Ishikawa (cell line): Measurements from ENCODE around the gene TXK.

Experiments
- CEBPB ChIP-seq: IDR thresholded peaks from 2 replicates; pipeline ENCODE4 v1.6.1; 2012
- CREB1 ChIP-seq: IDR thresholded peaks from 2 replicates; pipeline ENCODE4 v1.6.1; 2012; ENCODE audit warnings: low read depth
- EGR1 ChIP-seq: IDR thresholded peaks from 2 replicates; pipeline ENCODE4 v1.6.1; 2012
- EP300 ChIP-seq: IDR thresholded peaks from 2 replicates; pipeline ENCODE4 v1.6.1; 2012; ENCODE audit warnings: borderline replicate concordance
- FOXM1 ChIP-seq: IDR thresholded peaks from 2 replicates; pipeline ENCODE4 v1.6.1; 2012; ENCODE audit warnings: low read depth, borderline replicate concordance
- NFIC ChIP-seq: IDR thresholded peaks from 2 replicates; pipeline ENCODE4 v1.6.1; 2012
- RAD21 ChIP-seq: IDR thresholded peaks from 2 replicates; pipeline ENCODE4 v1.6.1; 2012; ENCODE audit warnings: low read depth
- TAF1 ChIP-seq: IDR thresholded peaks from 2 replicates; pipeline ENCODE4 v1.6.1; 2012; ENCODE audit warnings: low read depth, mild to moderate bottlenecking
- TCF12 ChIP-seq: IDR thresholded peaks from 2 replicates; pipeline ENCODE4 v1.6.1; 2012; ENCODE audit warnings: low read depth
- TEAD4 ChIP-seq: IDR thresholded peaks from 2 replicates; pipeline ENCODE4 v1.6.1; 2012
- YY1 ChIP-seq: IDR thresholded peaks from 2 replicates; pipeline ENCODE4 v1.6.1; 2012; ENCODE audit warnings: low read depth
- ZBTB7A ChIP-seq: IDR thresholded peaks from 2 replicates; pipeline ENCODE4 v1.6.1; 2012; ENCODE audit warnings: low read depth
- TF ChIP-seq, protein P1 (sequence below): IDR thresholded peaks from 2 replicates; pipeline ENCODE4 v1.6.1; 2012
- TF ChIP-seq, protein P2 (sequence below): IDR thresholded peaks from 2 replicates; pipeline ENCODE4 v1.6.1; 2012
- TF ChIP-seq, protein P3 (sequence below): IDR thresholded peaks from 2 replicates; pipeline ENCODE4 v1.6.1; 2012; ENCODE audit warnings: low read depth, mild to moderate bottlenecking

TXK gene

DNA sequence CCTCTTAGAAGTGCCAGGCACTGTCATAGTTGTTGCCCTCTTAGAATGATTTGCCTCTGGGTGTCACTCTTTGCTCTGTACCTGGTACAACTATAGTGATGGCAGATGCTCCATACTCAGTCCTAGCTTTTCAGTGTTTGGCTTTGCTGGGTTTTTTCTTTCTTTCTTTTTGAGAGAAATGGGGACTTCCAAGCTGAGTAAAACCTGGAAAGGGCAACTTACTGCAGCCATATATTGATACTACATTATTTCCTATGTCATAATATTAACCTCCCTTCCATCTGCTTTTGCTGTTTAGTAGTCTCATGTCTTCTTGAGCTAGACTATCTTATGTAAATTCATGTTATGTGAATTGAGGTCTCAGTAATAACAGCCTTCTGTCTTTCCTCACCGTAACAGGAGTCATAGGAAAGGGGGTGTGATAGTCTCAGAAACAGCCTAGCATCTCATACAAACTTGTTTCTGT, 68.4 kb downstream of the TXK start:
- TF ChIP-seq EP300, result no peak
- TF ChIP-seq TAF1, result no peak
- TF ChIP-seq ZBTB7A, result no peak
- no peak for TF ChIP-seq EGR1
- TF ChIP-seq TCF12, result no peak
- TF ChIP-seq, protein P1, sequence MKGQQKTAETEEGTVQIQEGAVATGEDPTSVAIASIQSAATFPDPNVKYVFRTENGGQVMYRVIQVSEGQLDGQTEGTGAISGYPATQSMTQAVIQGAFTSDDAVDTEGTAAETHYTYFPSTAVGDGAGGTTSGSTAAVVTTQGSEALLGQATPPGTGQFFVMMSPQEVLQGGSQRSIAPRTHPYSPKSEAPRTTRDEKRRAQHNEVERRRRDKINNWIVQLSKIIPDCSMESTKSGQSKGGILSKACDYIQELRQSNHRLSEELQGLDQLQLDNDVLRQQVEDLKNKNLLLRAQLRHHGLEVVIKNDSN, result no peak
- TF ChIP-seq, protein P2, sequence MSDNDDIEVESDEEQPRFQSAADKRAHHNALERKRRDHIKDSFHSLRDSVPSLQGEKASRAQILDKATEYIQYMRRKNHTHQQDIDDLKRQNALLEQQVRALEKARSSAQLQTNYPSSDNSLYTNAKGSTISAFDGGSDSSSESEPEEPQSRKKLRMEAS, result no peak
- TF ChIP-seq, protein P3, sequence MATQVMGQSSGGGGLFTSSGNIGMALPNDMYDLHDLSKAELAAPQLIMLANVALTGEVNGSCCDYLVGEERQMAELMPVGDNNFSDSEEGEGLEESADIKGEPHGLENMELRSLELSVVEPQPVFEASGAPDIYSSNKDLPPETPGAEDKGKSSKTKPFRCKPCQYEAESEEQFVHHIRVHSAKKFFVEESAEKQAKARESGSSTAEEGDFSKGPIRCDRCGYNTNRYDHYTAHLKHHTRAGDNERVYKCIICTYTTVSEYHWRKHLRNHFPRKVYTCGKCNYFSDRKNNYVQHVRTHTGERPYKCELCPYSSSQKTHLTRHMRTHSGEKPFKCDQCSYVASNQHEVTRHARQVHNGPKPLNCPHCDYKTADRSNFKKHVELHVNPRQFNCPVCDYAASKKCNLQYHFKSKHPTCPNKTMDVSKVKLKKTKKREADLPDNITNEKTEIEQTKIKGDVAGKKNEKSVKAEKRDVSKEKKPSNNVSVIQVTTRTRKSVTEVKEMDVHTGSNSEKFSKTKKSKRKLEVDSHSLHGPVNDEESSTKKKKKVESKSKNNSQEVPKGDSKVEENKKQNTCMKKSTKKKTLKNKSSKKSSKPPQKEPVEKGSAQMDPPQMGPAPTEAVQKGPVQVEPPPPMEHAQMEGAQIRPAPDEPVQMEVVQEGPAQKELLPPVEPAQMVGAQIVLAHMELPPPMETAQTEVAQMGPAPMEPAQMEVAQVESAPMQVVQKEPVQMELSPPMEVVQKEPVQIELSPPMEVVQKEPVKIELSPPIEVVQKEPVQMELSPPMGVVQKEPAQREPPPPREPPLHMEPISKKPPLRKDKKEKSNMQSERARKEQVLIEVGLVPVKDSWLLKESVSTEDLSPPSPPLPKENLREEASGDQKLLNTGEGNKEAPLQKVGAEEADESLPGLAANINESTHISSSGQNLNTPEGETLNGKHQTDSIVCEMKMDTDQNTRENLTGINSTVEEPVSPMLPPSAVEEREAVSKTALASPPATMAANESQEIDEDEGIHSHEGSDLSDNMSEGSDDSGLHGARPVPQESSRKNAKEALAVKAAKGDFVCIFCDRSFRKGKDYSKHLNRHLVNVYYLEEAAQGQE, result no peak
- TF ChIP-seq TEAD4, result no peak
- TF ChIP-seq CEBPB, result no peak
- TF ChIP-seq YY1, result no peak
- TF ChIP-seq CREB1, result no peak
- TF ChIP-seq RAD21, result no peak

DNA sequence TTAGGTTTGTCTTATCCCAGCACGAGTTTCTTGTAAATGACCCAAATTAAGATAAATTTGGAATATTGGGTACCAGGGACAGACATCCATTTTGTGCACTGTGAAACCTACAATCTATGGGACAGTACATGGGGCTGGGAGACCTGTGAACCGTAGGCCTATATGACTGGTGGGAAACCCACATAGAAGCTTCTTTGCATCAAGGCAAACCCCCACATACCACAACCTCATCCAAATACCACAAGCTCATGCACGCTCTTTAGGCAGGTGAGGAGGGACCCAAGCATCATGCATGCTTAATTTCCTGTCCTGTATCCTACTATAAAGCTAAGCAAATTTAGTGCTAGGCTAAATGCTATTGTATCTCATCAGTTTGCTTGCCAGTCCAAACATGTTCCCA, 69.7 kb downstream of the TXK start:
- TF ChIP-seq TEAD4 (no peak), ZBTB7A (no peak), EP300 (no peak), YY1 (no peak), RAD21 (no peak), EGR1 (no peak), NFIC (no peak), TCF12 (no peak), CREB1 (no peak)
- TF ChIP-seq, protein P2, result no peak

DNA sequence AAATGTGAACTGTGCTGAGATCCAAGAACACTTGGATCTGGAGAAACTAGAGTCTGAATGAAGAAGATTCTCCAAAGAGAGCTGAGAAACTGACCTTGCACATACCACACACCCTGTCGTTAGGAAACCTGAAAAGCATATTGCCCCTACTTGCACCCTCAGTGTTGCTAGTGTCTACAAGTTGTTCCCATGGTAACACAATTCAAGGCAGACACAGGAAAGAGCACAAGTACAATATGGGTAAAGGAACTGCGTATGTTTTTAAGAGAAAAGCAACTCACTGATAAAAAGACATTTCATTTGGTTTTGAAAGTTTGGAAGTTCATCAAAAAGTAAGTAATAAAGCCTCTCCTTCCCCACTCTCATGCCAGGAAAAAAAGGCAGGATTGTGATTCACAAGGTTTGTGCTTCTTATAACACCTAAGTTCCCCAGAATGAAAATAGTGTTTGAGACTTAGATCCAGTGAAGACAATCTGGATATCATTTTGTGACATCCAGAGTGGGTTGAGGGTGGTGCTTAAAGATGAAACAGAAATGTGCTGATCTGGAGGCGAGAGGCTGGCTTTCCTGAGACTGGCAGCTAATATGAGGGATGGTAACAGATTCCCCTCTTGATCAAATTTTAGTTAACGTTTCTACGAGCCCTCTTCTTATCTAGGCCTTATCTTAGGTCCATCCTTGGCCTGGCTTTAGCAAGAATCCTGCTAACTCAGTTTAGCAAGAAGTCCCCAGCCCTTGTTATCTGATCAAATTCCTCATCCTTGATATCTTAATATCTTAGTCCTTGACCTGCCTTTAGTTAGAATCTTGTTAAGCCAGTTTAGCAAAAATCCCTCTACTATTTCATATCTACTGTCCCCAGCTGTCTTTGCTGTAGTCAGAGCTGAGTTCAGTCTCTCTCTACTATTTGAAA, 75.2 kb downstream of the TXK start:
- TF ChIP-seq EGR1 (no peak), TAF1 (no peak)

DNA sequence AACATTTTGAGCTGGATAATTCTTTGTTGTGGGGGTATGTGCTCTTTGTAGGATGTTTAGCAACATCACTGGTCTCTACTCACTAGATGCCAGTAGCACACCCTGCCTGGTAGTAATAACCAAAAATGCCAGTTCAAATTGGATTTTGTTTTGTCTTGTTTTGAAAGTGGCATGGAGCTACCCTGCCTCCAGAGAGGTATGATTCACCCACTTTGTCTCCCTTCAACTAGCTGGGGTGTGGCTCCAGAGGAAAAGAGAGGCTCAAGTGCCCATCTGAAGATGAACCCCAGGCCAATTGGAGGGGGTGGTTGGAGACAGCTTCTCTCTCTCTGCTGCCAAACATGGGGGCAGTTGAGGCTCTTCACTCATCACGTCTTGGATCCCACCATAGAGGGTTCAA, 83.0 kb downstream of the TXK start:
- TF ChIP-seq NFIC, result no peak
- TF ChIP-seq CREB1, result no peak
- no peak for TF ChIP-seq FOXM1
- no peak for TF ChIP-seq YY1
- TF ChIP-seq, protein P1, result no peak
- TF ChIP-seq, protein P2, result no peak
- no peak for TF ChIP-seq EP300
- no peak for TF ChIP-seq TCF12
- no peak for TF ChIP-seq TAF1
- no peak for TF ChIP-seq ZBTB7A
- no peak for TF ChIP-seq EGR1
- no peak for TF ChIP-seq TEAD4
- TF ChIP-seq RAD21, result no peak
- TF ChIP-seq, protein P3, result no peak
- TF ChIP-seq CEBPB, result no peak

DNA sequence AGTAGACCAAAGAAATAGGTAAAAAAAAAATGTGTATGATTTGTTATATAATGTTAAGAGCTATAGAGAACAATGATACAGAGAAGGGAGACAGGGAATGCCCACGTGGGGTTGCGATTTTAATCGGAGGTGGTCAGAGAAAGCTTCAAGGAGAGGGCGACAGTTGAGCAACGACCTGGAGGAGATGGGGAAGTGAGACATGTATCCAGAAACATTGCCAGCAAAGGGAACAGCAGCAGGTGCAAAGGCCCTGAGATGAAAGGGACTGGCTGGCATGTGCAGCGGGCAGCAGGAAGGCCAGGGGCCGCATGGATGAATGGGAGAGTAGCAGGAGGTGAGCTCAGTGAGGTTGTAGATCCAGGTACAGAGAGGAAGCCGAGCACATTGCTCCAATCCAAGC, 84.6 kb downstream of the TXK start:
- TF ChIP-seq ZBTB7A, result no peak
- TF ChIP-seq YY1, result no peak
- TF ChIP-seq EGR1, result no peak
- TF ChIP-seq TEAD4, result no peak

DNA sequence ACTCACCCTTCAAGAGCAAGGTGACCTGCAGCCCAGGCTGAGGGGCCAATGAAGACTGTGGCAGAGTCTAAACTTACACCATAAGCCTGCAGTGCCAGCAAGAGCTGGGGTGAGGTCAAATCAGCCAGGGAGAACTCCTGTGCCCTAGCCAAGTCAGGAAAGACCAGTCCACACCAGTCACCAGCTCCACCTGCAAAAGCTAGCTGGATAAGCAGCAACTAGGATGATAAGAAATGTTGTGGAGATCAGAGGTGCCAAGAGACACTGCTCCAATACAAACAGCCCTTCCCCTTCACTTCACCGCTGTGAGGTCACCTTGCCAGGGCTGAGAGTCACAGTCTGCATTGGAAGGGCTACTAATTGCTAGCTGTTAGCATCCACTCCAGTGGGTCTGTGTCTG, 86.2 kb downstream of the TXK start:
- TF ChIP-seq NFIC, result no peak
- TF ChIP-seq, protein P1, result no peak
